Measurements from ENCODE around the gene SGSM2. TPM values are rescaled to one million over a fixed set of nuclear protein-coding genes. Genes with fewer than 3 reads are reported as not detected.

The SGSM2 gene
- total RNA-seq, 4 donors from 2014 or later, result 14.8 to 65.6 (median 30.5) TPM

- TF ChIP-seq, protein P1, sequence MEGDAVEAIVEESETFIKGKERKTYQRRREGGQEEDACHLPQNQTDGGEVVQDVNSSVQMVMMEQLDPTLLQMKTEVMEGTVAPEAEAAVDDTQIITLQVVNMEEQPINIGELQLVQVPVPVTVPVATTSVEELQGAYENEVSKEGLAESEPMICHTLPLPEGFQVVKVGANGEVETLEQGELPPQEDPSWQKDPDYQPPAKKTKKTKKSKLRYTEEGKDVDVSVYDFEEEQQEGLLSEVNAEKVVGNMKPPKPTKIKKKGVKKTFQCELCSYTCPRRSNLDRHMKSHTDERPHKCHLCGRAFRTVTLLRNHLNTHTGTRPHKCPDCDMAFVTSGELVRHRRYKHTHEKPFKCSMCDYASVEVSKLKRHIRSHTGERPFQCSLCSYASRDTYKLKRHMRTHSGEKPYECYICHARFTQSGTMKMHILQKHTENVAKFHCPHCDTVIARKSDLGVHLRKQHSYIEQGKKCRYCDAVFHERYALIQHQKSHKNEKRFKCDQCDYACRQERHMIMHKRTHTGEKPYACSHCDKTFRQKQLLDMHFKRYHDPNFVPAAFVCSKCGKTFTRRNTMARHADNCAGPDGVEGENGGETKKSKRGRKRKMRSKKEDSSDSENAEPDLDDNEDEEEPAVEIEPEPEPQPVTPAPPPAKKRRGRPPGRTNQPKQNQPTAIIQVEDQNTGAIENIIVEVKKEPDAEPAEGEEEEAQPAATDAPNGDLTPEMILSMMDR (IDR thresholded peaks at IDR 0.05; ENCODE audit: low read depth), result no peak
Measured at GRCh38 chr17:2384439-2385127, 47.3 kb downstream of the SGSM2 start.

- TF ChIP-seq, protein P1 (IDR thresholded peaks at IDR 0.05; ENCODE audit: low read depth), result no peak
Measured at GRCh38 chr17:2385240-2386210, 48.2 kb downstream of the SGSM2 start.

DNA sequence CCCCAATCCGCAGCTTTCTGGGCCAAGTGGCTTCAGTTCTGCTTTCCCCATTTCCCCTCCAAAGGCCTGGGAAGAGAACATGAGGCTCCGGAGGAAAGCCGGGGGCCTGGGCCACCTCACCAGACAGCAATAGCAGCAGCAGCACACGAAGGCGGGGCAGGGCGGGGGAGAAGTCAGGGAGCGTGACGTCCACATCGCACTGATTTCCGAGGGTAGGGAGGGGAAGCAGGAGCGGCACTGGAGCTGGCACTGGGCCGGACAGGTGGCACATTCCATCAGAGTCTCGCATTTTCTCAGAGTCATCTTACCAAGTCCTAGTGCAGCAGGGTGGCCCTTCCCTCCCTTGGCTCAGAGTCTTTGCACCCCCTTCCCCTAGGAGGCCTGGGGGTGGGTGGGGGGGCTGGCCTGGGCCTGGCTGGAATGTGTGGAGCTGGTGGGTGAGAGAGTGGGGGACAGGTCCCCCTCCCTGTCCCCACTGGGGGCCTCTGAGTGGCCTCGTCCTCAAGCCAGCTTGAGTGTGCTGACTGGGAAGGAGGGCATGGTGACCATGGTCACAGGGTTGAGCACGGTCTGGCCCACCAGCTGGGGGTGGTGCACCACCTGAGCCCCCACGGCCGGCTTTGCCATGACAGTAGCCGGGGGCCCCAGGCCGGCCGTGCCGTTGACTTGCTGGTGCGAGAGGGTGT, 49.2 kb downstream of the SGSM2 start:
- TF ChIP-seq, protein P1 (IDR thresholded peaks at IDR 0.05; ENCODE audit: low read depth), result no peak

DNA sequence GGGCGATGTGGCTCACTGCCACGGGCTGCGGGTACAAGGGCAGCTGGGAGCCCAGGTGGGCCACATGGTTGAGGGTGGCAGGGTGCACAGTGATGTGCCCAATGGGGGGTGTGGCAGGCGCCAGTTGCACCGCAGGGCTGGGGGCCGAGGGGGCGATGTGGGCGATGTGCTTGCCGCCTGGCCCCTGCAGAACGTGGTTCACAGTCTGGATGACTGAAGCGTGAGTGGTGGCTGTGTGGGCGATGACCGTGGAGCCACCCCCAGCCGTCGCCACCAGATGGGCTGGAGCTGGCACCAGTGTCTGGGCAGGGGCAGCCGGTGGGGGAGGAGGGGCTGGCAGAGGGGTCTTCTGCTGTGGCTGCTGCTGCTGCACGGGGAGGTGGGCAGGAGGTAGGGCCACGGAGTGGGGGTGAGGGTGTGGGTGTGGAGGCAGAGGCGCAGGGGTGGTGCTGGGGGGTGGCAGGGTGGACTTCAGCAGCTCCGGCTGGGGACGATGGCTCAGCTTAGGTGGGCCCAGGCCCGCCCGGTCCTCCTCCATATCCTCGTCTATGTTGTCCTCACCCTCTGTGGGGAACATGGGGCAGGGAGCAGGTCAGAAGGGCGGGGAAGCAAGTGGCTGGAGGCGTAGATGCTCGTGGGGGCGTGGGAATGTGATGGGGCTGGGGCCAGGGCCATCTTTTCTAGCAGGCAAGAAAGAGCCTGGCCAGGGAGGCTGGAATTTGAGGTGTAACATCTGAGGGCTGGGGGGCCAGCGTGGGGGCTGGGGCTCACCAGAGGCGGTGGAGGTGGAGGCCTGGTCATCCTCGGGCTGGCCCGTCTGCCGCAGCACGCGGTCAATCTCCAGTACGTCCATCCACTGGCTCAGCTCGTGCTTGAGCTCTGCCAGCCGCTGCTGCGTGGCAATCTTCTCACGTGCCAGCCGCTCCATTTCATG, 50.1 kb downstream of the SGSM2 start:
- TF ChIP-seq, protein P1 (IDR thresholded peaks at IDR 0.05; ENCODE audit: low read depth), result no peak

- TF ChIP-seq, protein P1 (IDR thresholded peaks at IDR 0.05; ENCODE audit: low read depth), result no peak
Measured at GRCh38 chr17:2388020-2388682, 50.9 kb downstream of the SGSM2 start.

DNA sequence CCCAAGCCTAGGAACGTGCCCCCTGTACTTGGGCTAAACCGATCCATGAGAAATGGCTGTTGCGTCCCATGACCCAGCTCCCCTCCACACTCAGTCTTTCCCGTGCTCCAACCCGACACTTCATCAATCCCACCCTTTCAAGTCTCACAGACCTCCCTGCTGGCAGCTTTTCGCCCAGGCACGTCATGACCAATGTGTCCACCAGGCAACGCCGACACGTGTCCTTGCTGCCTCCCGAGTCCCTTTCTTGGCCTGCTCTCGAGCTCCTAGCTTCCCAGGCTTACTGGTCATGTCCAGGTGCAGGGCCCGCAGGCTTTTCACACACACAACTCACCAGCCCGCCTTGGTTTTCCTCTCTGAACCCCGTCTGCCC, 51.4 kb downstream of the SGSM2 start:
- TF ChIP-seq, protein P1 (IDR thresholded peaks at IDR 0.05; ENCODE audit: low read depth), result no peak

Measured in subcutaneous adipose tissue (tissue), 4 donors.